SK-N-MC (cell line): Measurements from ENCODE around the gene CGNL1.

ENCODE experiments used
- EZH2 ChIP-seq: fragments of 200-600 bp; sonication (generic); IDR thresholded peaks from one replicate; pipeline ENCODE4 v1.6.1; 2017; ENCODE audit warnings: antibody characterized with exemption
- FOXP2 ChIP-seq: optimal IDR thresholded peaks from 2 replicates; pipeline ENCODE3; 2011; ENCODE audit warnings: mild to moderate bottlenecking, moderate library complexity; ENCODE audit not compliant: insufficient read depth; ENCODE audit errors: extremely low read length, control extremely low read depth
- POLR2AphosphoS5 ChIP-seq: IDR thresholded peaks from 2 replicates; pipeline ENCODE4 v1.6.1; 2012; ENCODE audit warnings: mild to moderate bottlenecking, low read depth, low read length, borderline replicate concordance

GRCh38 chr15:57345584-57345983 lies 30.7 kb upstream of the CGNL1 start:
- TF ChIP-seq POLR2AphosphoS5 (no peak), EZH2 (no peak), FOXP2 (no peak)
